Measurements from ENCODE around the gene POP4.

Gene POP4

GRCh38 chr19:29576761-29577648 lies 29.1 kb upstream of the POP4 start:
- DNase-seq (ENCODE audit: low read depth, low spot score), result no peak

GRCh38 chr19:29577649-29577963 lies 28.5 kb upstream of the POP4 start:
- no peak for DNase-seq (ENCODE audit: low read depth, low spot score)

GRCh38 chr19:29578349-29578748 lies 27.7 kb upstream of the POP4 start:
- no peak for DNase-seq (ENCODE audit: low read depth, low spot score)

GRCh38 chr19:29579308-29579910 lies 26.7 kb upstream of the POP4 start:
- no peak for DNase-seq (ENCODE audit: low read depth, low spot score)

GRCh38 chr19:29581398-29581797 lies 24.7 kb upstream of the POP4 start:
- DNase-seq (ENCODE audit: low read depth, low spot score), result no peak

- no peak for DNase-seq (ENCODE audit: low read depth, low spot score)
Observed at GRCh38 chr19:29583196-29583999, 22.7 kb upstream of the POP4 start.

- no peak for DNase-seq (ENCODE audit: low read depth, low spot score)
Observed at GRCh38 chr19:29586401-29586800, 19.7 kb upstream of the POP4 start.

GRCh38 chr19:29587059-29587458 lies 19.0 kb upstream of the POP4 start:
- DNase-seq (ENCODE audit: low read depth, low spot score), result no peak

GRCh38 chr19:29587518-29587986 lies 18.5 kb upstream of the POP4 start:
- DNase-seq (ENCODE audit: low read depth, low spot score), result peak; percentile 46

GRCh38 chr19:29588095-29588494 lies 18.0 kb upstream of the POP4 start:
- DNase-seq (ENCODE audit: low read depth, low spot score), result no peak

- peak; percentile 37 for DNase-seq (ENCODE audit: low read depth, low spot score)
Observed at GRCh38 chr19:29590278-29590677, 15.8 kb upstream of the POP4 start.

GRCh38 chr19:29591670-29592069 lies 14.4 kb upstream of the POP4 start:
- DNase-seq (ENCODE audit: low read depth, low spot score), result no peak

GRCh38 chr19:29593869-29594268 lies 12.2 kb upstream of the POP4 start:
- DNase-seq (ENCODE audit: low read depth, low spot score), result no peak

GRCh38 chr19:29596080-29596727 lies 9.9 kb upstream of the POP4 start:
- DNase-seq (ENCODE audit: low read depth, low spot score), result peak; percentile 23

- peak; percentile 32 for DNase-seq (ENCODE audit: low read depth, low spot score)
Observed at GRCh38 chr19:29596885-29597525, 9.1 kb upstream of the POP4 start.

- no peak for DNase-seq (ENCODE audit: low read depth, low spot score)
Observed at GRCh38 chr19:29598036-29598435, 8.0 kb upstream of the POP4 start.

GRCh38 chr19:29598496-29598895 lies 7.6 kb upstream of the POP4 start:
- DNase-seq (ENCODE audit: low read depth, low spot score), result no peak

GRCh38 chr19:29603308-29603707 lies 2.8 kb upstream of the POP4 start:
- no peak for DNase-seq (ENCODE audit: low read depth, low spot score)

GRCh38 chr19:29606420-29606747 lies 301 bp downstream of the POP4 start:
- no peak for DNase-seq (ENCODE audit: low read depth, low spot score)

GRCh38 chr19:29609636-29610035 lies 3.6 kb downstream of the POP4 start:
- DNase-seq (ENCODE audit: low read depth, low spot score), result no peak

GRCh38 chr19:29610213-29610573 lies 4.1 kb downstream of the POP4 start:
- no peak for DNase-seq (ENCODE audit: low read depth, low spot score)

Measured in ELF-1 (cell line).